HepG2 (cell line): ENCODE measurements around the gene FOXRED2. TPM values are rescaled to one million over a fixed set of nuclear protein-coding genes. Genes with fewer than 3 reads are reported as not detected.

Experiments
- AGO2 ChIP-seq: fragments of 200-400 bp; formaldehyde crosslinking; optimal IDR thresholded peaks from 2 replicates; pipeline ENCODE3; 2017; ENCODE audit warnings: mild to moderate bottlenecking, low read depth, low read length, moderate library complexity
- DNMT3B ChIP-seq: conservative IDR thresholded peaks from 2 replicates; pipeline ENCODE4 v1.6.1; 2016; ENCODE audit warnings: missing biosample characterization, control low read depth
- DR1 ChIP-seq: sonication (generic); formaldehyde crosslinking; IDR thresholded peaks from 2 replicates; pipeline ENCODE4 v1.8.0; 2021; ENCODE audit warnings: mild to moderate bottlenecking, missing genetic modification reagents, inconsistent platforms
- FIP1L1 ChIP-seq: fragments of 200-400 bp; formaldehyde crosslinking; IDR thresholded peaks from 2 replicates; pipeline ENCODE4 v1.6.1; 2018; ENCODE audit warnings: low read depth, mild to moderate bottlenecking, low read length, moderate library complexity, borderline replicate concordance; ENCODE audit not compliant: insufficient read depth
- HES4 ChIP-seq: sonication (generic); formaldehyde crosslinking; IDR thresholded peaks from 2 replicates; pipeline ENCODE4 v1.9.0; 2021; ENCODE audit warnings: mild to moderate bottlenecking, missing genetic modification reagents, borderline replicate concordance
- HNF4G ChIP-seq, 2 experiments: sonication (generic) in 1 of 2; formaldehyde crosslinking in 1 of 2; IDR thresholded peaks; 2 replicates each; pipeline versions ENCODE4 v1.4.0 to v1.6.1; 2011 to 2020; ENCODE audit warnings: borderline replicate concordance in 2 of 2, low read depth in 2 of 2, mild to moderate bottlenecking in 2 of 2, low read length in 1 of 2, missing genetic modification reagents in 1 of 2, moderate library complexity in 1 of 2
- ISL2 ChIP-seq: sonication (generic); formaldehyde crosslinking; IDR thresholded peaks from 2 replicates; pipeline ENCODE4 v1.5.0; 2020; ENCODE audit warnings: missing genetic modification reagents
- KAT8 ChIP-seq: IDR thresholded peaks from 2 replicates; pipeline ENCODE4 v1.6.1; 2016; ENCODE audit warnings: missing genetic modification reagents, missing compliant biosample characterization
- MYPOP ChIP-seq: sonication (generic); formaldehyde crosslinking; IDR thresholded peaks from 2 replicates; pipeline ENCODE4 v1.8.1; 2023; ENCODE audit warnings: mild to moderate bottlenecking, moderate library complexity, missing genetic modification reagents
- ONECUT2 ChIP-seq: sonication (generic); formaldehyde crosslinking; IDR thresholded peaks from 2 replicates; pipeline ENCODE4 v1.4.0; 2020; ENCODE audit warnings: missing genetic modification reagents
- PRMT3 ChIP-seq: sonication (generic); formaldehyde crosslinking; IDR thresholded peaks from 2 replicates; pipeline ENCODE4 v1.8.1; 2022; ENCODE audit warnings: low read depth, mild to moderate bottlenecking, moderate library complexity, missing genetic modification reagents, borderline replicate concordance
- REPIN1 ChIP-seq: sonication (generic); formaldehyde crosslinking; IDR thresholded peaks from 2 replicates; pipeline ENCODE4 v1.8.0; 2022; ENCODE audit warnings: missing genetic modification reagents, low read depth, mild to moderate bottlenecking, borderline replicate concordance
- RFX3 ChIP-seq: IDR thresholded peaks from 2 replicates; pipeline ENCODE4 v1.6.1; 2016; ENCODE audit warnings: missing biosample characterization, missing genetic modification reagents
- SATB2 ChIP-seq: sonication (generic); formaldehyde crosslinking; IDR thresholded peaks from 2 replicates; pipeline ENCODE4 v1.5.0; 2020; ENCODE audit warnings: missing genetic modification reagents
- USF2 ChIP-seq, 2 experiments: sonication (generic) in 1 of 2; formaldehyde crosslinking in 1 of 2; IDR thresholded peaks; 2 replicates each; pipeline versions ENCODE4 v1.5.1 to v1.6.1; 2011 to 2020; ENCODE audit warnings: borderline replicate concordance in 1 of 2, low read depth in 1 of 2, low read length in 1 of 2, mild to moderate bottlenecking in 1 of 2, missing genetic modification reagents in 1 of 2, moderate library complexity in 1 of 2
- ZFP1 ChIP-seq: IDR thresholded peaks from 2 replicates; pipeline ENCODE4 v1.6.1; 2016
- ZNF33A ChIP-seq: sonication (generic); formaldehyde crosslinking; IDR thresholded peaks from 2 replicates; pipeline ENCODE4 v1.5.1; 2020; ENCODE audit warnings: missing genetic modification reagents, mild to moderate bottlenecking, moderate library complexity, borderline replicate concordance
- ZNF484 ChIP-seq: sonication (generic); formaldehyde crosslinking; IDR thresholded peaks from 2 replicates; pipeline ENCODE4 v1.5.1; 2020; ENCODE audit warnings: mild to moderate bottlenecking, low read depth, missing genetic modification reagents, borderline replicate concordance
- ZNF549 ChIP-seq: sonication (generic); formaldehyde crosslinking; IDR thresholded peaks from 2 replicates; pipeline ENCODE4 v1.5.0; 2020; ENCODE audit warnings: missing genetic modification reagents
- ZNF639 ChIP-seq: conservative IDR thresholded peaks from 2 replicates; pipeline ENCODE4 v1.6.1; 2018; ENCODE audit warnings: missing genetic modification reagents
- ZNF850 ChIP-seq: sonication (generic); formaldehyde crosslinking; conservative IDR thresholded peaks from 2 replicates; pipeline ENCODE4 v1.9.0; 2021; ENCODE audit warnings: mild to moderate bottlenecking, missing genetic modification reagents
- polyA plus RNA-seq, 8 experiments: library from polyadenylated mRNA; depleted of rRNA in 3 of 8; stranded (reverse) in 7 of 8; unstranded in 1 of 8; fragments of >200 nt; fragmentation: Illumina TruSeq in 4 of 8; extraction: Trizol in 4 of 8; gene quantifications; 2 replicates each; pipeline versions ENCODE4 v1.2.1 to v1.2.3, GENCODE V29; 2011 to 2016; ENCODE audit warnings: low read depth in 4 of 8, missing spikeins in 1 of 8, mixed read lengths in 1 of 8; ENCODE audit not compliant: insufficient read depth in 1 of 8
- total RNA-seq, 5 experiments: library from RNA; depleted of rRNA; stranded (reverse); fragments of >200 nt; fragmentation: Illumina TruSeq; extraction: Trizol; gene quantifications; 2 replicates each; pipeline ENCODE4 v1.2.3, GENCODE V29; 2016; ENCODE audit warnings: low read depth in 1 of 5

FOXRED2 gene
- total and polyA plus RNA-seq, 2 of the 13 experiments (the other 11 are each of a cell fraction or from before 2014, with no cell fraction given) = 9.3 to 28.1 TPM

GRCh38 chr22:36506637-36507517, at the start of gene FOXRED2 (continued):
- TF ChIP-seq ZFP1 (CRISPR knock-in tag) (no peak; the same call in 1 of the 2 replicates), HNF4G (IDR thresholded peaks at IDR 0.05; ENCODE audit: borderline replicate concordance, low read depth, low read length) (no peak), HNF4G (CRISPR knock-in tag; IDR thresholded peaks at IDR 0.05; ENCODE audit: borderline replicate concordance, low read depth) (no peak; the same call in none of the 2 replicates), REPIN1 (CRISPR knock-in tag) (peak; percentile 94), ZNF484 (CRISPR knock-in tag) (no peak), ZNF639 (CRISPR knock-in tag) (no peak), ZNF33A (CRISPR knock-in tag) (no peak), MYPOP (CRISPR knock-in tag) (peak; percentile 91), USF2 (IDR thresholded peaks at IDR 0.05; ENCODE audit: low read depth, low read length) (peak; percentile 82), USF2 (CRISPR knock-in tag; IDR thresholded peaks at IDR 0.05; ENCODE audit: borderline replicate concordance) (peak; percentile 81), KAT8 (peak; percentile 43; the same call in 1 of the 2 replicates), HES4 (CRISPR knock-in tag) (peak; percentile 97), FIP1L1 (no peak), ISL2 (CRISPR knock-in tag) (peak; percentile 65; the same call in 1 of the 2 replicates), RFX3 (no peak), PRMT3 (CRISPR knock-in tag) (peak; percentile 86; the same call in 1 of the 2 replicates), AGO2 (peak; percentile 51), DR1 (peak; percentile 89; the same call in 1 of the 2 replicates), ONECUT2 (peak; percentile 31; the same call in 1 of the 2 replicates), ZNF850 (no peak; the same call in 1 of the 2 replicates), SATB2 (CRISPR knock-in tag) (peak; percentile 67; the same call in 1 of the 2 replicates), ZNF549 (CRISPR knock-in tag) (no peak), DNMT3B (CRISPR knock-in tag) (no peak)
